NCI-H1092 (cell line): ENCODE measurements around the gene SCAPER.
"Not testable (repeated sequence)": the region's sequence is repeated elsewhere in the genome, so short reads cannot be mapped to it uniquely, and the experiment has no call there.

Experiments
- DNase-seq: peaks from one replicate; lab custom pipeline; 2025; lab: John Stamatoyannopoulos, UW

SCAPER gene

DNA sequence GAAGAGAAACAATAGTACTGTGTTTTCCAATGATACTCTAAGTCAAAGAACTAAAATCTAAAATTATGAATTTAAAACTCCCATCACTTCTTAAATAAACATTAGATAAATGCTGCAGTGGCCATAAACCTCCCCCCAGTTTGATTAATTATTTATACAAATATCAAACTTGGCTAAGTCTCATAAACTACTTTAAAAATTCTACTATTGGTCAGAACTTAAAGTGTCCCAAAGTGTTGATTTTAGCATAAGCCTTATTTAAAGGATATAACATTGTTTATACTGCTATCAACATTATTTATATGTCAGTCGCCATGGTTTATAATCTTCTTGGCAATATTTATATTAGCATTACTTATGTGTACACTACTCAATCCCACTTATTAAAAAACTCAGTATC is 132.4 kb downstream of the SCAPER start:
- DNase-seq, result no peak

DNA sequence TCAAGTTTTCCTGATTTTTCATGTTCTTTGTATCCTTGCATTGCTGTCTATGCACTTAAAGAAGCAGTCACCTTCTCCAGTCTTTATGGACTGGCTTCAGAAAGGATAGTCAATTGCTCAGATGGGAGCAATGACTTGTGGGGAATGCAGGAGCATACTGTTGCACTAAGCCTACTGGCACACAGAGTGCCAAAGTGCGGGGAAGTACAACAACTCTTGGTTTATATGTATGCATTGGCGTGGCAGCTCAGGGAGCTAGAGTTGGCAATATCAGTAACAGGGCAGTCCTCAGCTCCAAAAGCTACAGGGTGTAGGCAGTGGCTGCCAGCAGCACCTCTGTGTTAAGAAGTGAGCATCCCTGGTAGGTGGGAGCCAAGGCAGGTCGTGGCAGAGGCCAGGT is 141.1 kb downstream of the SCAPER start:
- no peak for DNase-seq

DNA sequence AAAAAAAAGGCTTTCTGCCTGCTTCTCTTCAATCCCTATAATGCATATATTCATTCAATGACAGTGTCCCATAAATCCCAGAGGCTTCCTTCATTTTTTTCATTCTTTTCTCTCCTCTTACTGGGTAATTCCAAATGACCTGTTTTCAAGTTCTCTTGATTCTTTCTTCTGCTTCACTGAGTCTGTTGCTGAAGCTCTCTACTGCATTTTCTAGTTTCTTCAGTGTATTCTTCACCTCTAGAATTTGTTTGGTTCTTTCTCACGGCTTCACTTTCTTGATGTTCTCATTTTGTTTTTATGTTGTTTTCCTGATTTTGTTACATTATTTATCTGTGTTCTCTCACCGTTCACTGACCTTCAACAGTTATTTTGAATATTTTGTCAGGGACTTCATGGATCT is 141.6 kb downstream of the SCAPER start:
- no peak for DNase-seq

DNA sequence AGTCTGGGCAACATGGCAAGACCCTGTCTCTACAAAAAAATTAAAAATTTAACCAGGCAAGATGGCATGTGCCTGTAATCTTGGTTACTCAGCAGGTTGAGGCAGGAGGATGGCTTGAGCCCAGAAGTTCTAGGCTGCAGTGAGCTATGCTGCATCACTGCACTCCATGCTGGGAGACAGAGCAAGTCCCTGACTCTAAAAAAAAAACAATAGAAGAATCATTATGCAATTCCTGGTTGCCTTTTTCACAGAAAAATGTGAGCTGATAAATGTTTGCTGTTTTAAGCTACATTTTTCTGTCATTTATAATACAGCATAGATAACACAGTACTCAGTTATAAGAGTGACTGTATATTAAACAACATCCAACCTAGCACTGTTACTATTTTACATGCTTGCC is 148.8 kb downstream of the SCAPER start:
- DNase-seq, result no peak

DNA sequence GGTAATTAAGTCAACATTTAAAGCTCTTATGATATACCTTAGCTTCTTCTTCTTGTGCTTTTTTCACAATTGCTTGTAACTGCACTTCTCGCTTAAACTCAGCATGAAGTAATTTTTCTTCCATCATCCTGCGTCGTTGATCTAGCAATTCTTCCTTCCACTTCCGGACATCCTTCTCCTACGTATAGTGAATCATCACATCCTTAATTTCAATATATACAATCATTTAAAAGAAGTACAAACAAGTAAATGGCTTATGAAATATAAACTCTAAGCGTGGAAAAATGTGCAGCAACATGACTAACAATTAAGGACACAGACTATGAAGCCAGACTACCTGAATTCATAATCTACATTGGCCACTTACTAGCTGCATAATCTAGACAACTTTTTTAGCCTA is 151.4 kb downstream of the SCAPER start:
- no peak for DNase-seq

DNA sequence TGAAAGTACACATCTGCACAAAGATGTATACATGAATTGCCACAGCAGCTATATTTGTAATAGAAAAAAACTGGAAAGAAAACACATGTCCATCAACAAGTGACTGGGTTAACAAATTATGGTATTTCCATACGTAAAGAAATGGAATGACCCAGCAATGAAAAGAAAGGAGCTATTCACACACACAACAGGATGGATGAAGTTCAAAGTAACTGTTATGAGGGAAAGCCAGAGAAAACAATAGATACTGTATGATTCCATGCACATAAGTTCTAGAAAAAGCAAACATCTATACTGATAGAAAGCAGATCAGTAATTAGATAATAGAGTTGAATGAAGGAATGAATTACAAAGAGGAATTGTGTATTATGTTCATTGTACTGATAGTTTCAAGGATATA is 152.0 kb downstream of the SCAPER start:
- DNase-seq, result no peak

DNA sequence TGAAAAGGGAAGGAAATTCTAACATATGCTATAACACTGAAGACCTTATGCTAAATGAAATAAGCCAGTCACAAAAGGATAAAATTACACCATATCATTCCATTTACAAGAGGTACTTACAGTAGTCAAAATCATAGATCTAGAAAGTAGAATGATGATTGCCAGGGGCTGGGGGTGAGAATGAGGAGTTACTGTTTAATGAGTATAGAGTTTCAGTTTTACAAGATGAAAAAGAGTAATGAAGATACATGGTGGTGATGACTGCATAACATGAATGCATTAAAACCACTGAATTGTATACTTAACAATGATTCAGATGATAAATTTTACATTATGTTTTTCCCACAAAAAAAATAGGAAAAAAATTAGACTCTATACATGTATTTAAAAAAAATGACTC is 152.6 kb downstream of the SCAPER start:
- no peak for DNase-seq

DNA sequence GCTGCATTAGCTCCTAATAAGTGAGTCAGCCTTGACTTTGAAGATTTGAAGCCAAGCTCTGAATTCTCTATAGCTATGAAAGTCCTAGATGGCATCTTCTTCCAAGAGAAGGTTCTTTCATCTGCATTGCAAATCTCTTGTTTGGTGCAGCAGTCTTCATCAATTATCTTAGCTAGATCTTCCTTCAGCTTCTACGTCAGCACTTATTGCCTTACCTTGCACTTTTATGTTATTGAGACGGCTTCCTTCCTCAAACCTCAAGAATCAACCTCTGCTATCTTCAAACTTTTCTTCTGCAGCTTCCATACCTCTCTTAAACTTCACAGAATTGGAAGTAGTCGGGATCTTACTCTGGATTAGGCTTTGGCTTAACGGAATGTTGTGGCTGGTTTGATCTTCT is 167.6 kb downstream of the SCAPER start:
- DNase-seq, result no peak

DNA sequence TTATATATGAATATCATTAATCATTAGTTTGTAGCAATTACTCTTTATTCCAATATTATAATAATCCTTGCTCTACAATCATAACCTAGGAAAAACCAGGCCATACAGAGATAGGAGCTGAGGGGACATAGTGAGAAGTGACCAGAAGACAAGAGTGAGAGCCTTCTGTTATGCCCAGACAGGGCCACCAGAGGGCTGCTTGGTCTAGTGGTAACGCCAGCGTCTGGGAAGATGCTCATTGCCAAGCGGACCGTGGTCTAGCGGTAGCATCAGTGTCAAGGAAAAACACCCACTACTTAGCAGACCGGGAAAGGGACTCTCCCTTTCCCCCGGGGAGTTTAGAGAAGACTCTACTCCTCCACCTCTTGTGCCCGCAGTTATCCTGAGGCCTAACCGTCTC is 172.8 kb downstream of the SCAPER start:
- DNase-seq, result not testable (repeated sequence)

DNA sequence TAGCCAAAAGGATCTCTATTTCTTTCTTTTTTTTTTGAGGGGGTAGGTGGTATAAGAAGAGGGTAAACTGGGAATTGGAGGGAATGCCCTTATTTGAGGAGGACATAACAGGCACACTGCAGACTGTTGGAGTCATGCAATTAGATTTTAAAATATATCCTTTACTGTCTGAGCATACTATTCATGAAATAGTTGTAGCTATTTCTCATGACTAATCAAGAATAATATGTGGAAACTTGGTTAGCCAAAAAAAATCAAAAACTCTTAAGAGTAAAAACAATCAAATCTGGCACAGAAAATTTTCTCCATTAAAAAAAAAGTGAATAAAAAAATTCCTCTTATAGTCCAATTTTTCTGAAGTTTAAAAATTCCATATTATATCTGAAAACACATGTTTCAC is 174.9 kb downstream of the SCAPER start:
- no peak for DNase-seq

DNA sequence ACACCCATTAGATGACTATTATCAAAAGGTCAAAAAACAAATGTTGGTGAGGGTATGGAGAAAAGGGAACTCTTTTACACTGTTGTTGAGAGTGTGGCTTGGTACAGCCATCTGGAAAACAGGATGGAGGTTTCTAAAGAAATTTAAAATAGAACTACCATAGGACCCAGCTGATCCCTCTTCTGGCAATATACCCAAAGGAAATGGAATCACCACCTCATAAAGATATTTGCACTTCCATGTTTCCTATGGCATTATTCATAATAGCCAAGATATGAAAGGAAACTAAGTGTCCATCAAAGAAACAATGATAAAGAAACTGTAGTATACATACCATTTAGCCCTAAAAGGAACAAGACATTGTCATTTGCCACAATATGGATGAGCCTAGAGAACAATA is 186.3 kb downstream of the SCAPER start:
- DNase-seq, result no peak

DNA sequence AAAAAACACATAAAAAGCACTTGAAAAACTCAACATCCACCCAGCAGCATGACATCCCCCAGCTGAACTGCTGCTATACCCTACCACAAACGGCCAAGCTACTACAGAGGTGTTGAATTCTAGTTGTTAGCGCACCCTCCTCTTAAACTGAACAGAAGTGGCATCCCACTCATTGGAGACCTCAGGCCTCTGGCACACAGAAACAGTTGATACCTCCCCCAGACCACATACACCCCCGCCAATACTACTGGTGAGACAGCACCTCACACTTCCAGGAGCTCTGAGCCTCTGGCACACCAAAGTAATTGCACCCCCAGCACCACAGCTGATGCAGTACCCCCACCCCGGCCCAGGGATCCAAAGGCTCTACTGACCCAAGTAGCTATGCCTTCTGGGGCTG is 190.2 kb downstream of the SCAPER start:
- no peak for DNase-seq

DNA sequence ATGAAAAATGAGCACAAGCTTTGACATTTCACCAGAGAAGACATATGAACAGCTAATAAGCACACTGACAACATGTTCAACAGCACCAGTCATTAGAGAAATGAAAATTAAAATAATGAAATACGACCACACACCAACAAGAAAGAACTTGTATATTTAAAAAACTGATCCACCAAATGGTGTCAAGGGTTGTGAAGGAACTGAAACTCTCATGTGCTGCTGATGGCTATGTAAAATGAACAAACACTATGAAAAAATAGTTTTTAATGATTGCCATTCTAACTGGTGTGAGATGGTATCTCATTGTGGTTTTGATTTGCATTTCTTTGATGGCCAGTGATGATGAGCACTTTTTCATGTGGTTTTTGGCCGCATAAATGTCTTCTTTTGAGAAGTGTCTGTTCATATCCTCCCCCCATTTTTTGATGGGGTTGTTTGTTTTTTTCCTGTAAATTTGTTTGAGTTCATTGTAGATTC is 193.8 kb downstream of the SCAPER start:
- no peak for DNase-seq

DNA sequence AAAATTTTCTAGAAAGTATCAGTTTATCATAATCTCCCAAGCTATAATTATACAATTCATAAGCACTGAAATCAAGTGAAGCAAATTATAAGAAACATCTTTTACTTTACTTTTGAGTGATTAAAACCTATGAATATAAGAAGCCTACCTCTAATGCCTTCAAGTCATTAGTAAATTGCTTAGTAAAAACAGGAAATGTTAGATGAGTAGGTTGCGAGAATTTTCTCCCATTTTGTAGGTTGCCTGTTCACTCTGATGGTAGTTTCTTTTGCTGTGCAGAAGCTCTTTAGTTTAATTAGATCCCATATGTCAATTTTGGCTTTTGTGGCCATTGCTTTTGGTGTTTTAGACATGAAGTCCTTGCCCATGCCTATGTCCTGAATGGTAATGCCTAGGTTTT is 201.1 kb downstream of the SCAPER start:
- DNase-seq, result not testable (repeated sequence)

DNA sequence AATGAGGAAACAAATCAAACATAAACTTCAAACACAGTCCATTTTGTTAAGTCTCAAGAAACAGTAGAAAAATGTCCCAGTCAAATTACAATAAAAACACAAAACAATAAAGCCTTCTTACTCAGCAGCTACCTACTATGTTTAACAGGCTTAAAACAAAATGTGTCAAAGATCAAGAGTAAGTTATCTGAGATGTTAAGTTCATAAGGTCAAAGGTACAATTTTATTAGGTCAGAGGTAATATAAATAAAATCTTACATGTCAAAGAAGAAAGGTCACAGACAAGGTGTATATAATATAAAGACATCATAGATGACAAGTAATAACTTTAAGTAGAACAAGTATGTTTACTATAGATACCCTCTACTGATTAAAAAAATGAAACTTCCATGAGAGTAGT is 208.3 kb downstream of the SCAPER start:
- no peak for DNase-seq

DNA sequence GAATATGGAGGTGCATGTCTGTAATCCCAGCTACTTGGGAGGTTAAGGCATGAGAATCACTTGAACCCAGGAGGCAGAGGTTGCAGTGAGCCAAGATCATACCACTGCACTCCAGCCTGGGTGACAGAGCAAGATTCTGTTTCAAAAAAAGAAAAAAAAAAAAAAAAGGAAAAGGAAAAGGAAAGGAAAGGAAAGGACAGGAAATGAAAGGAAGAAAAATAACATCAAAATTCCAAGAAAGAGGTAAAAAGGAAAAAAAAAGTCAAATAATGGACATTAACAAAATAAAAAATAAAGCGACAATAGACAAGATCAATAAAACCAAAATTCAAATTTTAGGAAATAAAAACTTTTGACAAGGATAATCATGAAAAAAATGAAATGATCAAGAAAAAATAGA is 212.6 kb downstream of the SCAPER start:
- not testable (repeated sequence) for DNase-seq

DNA sequence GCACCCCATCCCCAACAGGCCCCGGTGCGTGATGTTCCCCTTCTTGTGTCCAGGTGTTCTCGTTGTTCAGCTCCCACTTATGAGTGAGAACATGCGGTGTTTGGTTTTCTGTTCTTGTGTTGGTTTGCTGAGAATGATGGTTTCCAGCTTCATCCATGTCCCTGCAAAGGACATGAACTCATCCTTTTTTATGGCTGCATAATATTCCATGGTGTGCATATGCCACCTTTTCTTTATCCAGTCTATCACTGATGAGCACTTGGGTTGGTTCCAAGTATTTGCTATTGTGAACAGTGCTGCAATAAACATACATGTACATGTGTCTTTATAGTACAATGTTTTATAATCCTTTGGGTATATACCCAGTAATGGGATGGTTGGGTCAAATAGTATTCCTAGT is 217.5 kb downstream of the SCAPER start:
- DNase-seq, result not testable (repeated sequence)

DNA sequence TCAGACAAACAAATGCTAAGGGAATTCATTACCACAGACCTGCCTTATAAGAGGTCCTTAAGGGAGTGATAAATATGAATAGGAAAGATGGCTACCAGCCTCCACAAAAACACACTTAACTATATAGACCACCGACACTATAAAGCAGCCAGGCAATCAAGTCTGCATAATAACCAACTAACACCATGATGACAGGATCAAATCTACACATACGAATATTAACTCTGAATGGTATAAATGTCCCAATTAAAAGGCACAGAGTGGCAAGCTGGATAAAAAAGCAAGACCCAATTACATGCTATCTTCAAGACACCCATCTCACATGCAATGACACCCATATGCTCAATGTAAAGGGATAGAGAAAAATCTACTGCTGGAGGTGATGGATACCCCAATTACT is 221.1 kb downstream of the SCAPER start:
- DNase-seq, result no peak

DNA sequence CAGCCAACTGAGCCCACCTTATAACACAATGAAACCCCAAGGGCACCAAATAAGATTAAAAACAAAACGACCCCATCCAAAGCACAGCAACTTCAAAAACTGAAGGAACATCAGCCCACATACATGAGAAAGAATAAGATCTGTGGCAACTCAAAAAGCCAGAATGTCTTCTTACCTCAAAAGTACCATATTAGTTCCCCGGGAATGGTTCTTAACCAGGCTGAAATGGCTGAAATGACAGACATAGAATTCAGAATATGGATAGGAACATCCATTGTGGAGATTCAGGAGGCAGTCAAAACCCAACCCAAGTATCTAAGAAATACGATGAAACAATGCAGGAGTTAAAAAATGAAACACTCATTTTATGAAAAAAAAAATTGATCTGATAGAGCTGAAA is 222.3 kb downstream of the SCAPER start:
- DNase-seq, result no peak

DNA sequence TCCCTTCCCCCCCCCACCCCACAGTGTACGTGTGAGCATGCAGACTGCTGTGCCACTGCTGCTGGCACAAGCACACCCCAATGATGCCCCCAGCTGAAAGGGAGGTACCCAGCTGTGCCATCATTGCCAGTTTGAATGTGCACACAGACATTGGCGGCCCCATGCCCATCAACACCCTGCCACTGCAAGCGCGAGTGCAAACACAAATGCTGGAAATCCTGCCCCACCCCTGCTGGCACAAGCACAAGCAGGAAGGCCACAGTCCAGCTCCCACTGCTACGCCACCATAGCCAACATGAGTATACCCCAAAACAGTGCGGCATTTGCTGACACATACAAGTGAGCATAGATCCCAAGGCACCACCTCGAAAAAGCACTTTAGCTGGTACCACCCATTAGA is 222.9 kb downstream of the SCAPER start:
- no peak for DNase-seq

DNA sequence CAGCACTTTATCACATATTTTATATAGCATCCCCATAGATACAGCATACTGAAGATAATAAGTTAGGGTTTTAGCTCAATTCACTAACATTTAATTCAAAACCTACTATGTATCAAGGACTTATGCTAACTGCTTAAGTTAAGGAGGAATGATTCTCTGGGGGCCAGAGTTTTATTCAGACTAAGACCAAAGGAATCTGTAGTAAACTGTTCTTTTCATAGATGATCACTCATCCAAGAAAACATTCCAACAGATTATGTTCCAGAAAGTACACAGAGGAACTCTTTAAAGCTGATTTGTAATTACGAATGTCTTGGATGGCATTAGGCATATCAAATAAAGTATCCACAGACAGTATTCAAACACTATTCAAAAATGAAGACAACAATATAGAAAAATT is 226.4 kb downstream of the SCAPER start:
- DNase-seq, result no peak

DNA sequence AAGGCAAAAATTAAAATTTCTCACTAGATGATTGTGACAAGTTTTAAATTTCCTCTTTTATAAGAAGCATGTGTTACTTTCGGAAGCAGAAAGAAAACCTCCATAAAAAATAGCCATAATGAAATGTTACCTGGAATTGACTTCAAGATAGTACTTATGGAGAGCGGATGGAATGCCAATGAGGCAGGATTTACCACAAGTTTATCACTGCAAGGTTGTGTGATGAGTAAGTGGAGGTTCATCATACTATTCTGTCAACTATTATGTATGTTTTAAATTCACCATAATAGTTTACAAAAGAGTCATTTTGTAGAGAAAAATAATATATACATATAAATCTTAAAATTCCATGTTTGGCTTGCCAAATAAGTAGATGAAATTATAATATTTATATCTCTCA is 230.3 kb downstream of the SCAPER start:
- no peak for DNase-seq

DNA sequence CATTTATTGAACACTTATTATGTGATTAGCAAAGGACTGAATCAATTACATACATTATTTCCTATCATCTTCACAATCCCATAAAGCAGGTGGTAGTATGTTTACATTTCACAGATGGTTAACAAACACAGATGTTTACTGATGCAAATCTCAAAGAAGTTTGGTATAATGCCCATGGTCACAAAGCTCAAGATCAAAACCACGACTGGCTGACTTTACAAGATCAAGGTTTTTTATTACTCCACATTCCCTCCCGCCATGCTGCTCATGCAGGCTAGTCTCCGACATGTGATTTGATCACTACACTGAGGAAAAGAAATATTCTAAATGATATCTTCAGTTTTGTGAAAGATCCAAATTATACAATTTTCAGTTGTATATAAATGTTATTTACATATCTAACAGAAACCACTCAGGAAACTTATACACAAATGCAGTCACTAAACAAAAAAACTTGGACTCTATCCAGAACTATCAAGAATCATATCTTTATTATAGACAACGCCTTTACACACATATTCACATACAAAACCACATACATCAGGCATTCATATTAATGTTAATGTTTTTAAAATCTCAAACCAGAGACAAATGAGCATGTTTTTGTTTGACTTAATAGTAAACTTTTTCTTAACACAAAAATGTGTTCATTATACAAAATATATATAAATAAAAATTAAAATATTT is 235.5 kb downstream of the SCAPER start:
- DNase-seq, result no peak

DNA sequence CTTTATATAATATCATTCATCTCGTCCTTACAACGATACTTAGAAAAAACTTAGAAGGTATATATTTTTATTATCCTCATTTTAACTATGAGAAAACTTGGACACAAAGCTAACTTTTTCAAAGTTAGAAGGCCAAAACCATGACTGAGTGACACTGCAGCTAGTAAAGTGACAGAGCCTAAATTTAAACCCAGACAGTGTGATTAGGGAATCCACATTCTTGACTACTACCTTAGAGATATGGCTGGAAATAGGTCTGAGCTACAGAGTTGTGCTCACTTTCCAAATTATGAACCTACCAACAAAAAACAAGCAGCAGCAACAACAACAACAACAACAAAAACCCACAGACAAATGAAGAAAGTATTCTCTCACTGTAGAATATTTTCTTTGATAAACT is 236.2 kb downstream of the SCAPER start:
- no peak for DNase-seq
